ENCODE measurements around the gene ULK4. TPM values are rescaled to one million over a fixed set of nuclear protein-coding genes. Genes with fewer than 3 reads are reported as not detected.

ULK4 gene
- total and polyA plus RNA-seq, 2 of the 4 experiments (the other 2 are of a cell fraction) = 2.7 to 5.0 TPM

- no peak overlapping the region for H2AK5ac ChIP-seq (ENCODE audit: low read depth, low read length)
- no peak overlapping the region for H4K8ac ChIP-seq (ENCODE audit: low read depth in 2 of 2, low read length in 2 of 2)
- ATAC-seq (ENCODE audit: low read depth) (no peak), DNase-seq (no peak)
- WGBS, 2 experiments (ENCODE audit: extremely low coverage in 2 of 2, insufficient read length in 1 of 2) = 100% methylated on average over 1 of the region's 1 CpG; no CpG with 5 or more reads in 1 of the 2 experiments
- H3K36me3 ChIP-seq (ENCODE audit: control insufficient read depth, insufficient read depth, low read length) = no peaks in the 10 kb centered on the region
- H3K4me3 ChIP-seq (ENCODE audit: insufficient read depth, low read depth, low read length) = no peak overlapping the region
- H3K27ac ChIP-seq (ENCODE audit: insufficient read depth, low read length) = no peak overlapping the region
- no peak overlapping the region for H3K4ac ChIP-seq (ENCODE audit: low read depth, low read length)
- CTCF ChIA-PET = interaction anchor here (0.6 kb wide), 2 partner anchors 289 to 1735 kb away, joined by 3 to 4 read pairs; no protein-coding TSS in a partner anchor
- H4K91ac ChIP-seq (ENCODE audit: insufficient read depth, low read depth, low read length) = no peak overlapping the region
- H4K5ac ChIP-seq (ENCODE audit: low read depth, low read length) = no peak overlapping the region
- dilution Hi-C loops (cut with HindIII; ENCODE audit: low sequenced_read_pairs, unreplicated experiment) (no loop called here), in situ Hi-C loops (cut with MboI; ENCODE audit: low sequenced_read_pairs) (no loop called here), intact Hi-C loops (cut with micrococcal nuclease) (no loop called here)
- no peaks in the 10 kb centered on the region for H3K9me1 ChIP-seq (ENCODE audit: insufficient read depth, low read length)
- no peak overlapping the region for H3K14ac ChIP-seq (replicated peaks; ENCODE audit: low read depth, low read length)
- no peak overlapping the region for H3K56ac ChIP-seq (ENCODE audit: extremely low read depth, insufficient read depth, low read length)
- H3K9me3 ChIP-seq (ENCODE audit: control insufficient read depth, insufficient read depth, low read length) = no peaks in the 10 kb centered on the region
- H4K20me1 ChIP-seq (ENCODE audit: insufficient read depth, low read length) = no peaks in the 10 kb centered on the region
- no peaks in the 10 kb centered on the region for H3K79me1 ChIP-seq (ENCODE audit: low read depth in 1 of 2, low read length in 2 of 2)
- H2AFZ ChIP-seq (replicated peaks; ENCODE audit: low read length, poor library complexity) = no peak overlapping the region
- H2AK9ac ChIP-seq (replicated peaks; ENCODE audit: low read depth, low read length, poor library complexity) = no peak overlapping the region
- no peak overlapping the region for H3K9ac ChIP-seq (ENCODE audit: low read depth, low read length)
- H3K23ac ChIP-seq (ENCODE audit: low read depth, low read length) = no peak overlapping the region
- no peak overlapping the region for H2BK20ac ChIP-seq (ENCODE audit: low read depth, low read length)
- BruUV-seq (replicated peaks) = no TSS peak
- H2BK120ac ChIP-seq (ENCODE audit: low read depth, low read length) = no peak overlapping the region
- no peaks in the 10 kb centered on the region for H3K27me3 ChIP-seq (ENCODE audit: control insufficient read depth, insufficient read depth, low read length)
- no peak overlapping the region for H3K4me2 ChIP-seq (ENCODE audit: low read depth, low read length)
- TF ChIP-seq RCOR1 (IDR thresholded peaks at IDR 0.05; ENCODE audit: insufficient replicate concordance, low read length) = no peak
- no peak for TF ChIP-seq MAZ (IDR thresholded peaks at IDR 0.05; ENCODE audit: borderline replicate concordance, low read depth, low read length)
- TF ChIP-seq MXI1 (IDR thresholded peaks at IDR 0.05; ENCODE audit: borderline replicate concordance, low read depth, low read length) = no peak
- TF ChIP-seq BHLHE40 (IDR thresholded peaks at IDR 0.05; ENCODE audit: low read depth, low read length) = no peak
- no peak for TF ChIP-seq CHD1 (IDR thresholded peaks at IDR 0.05; ENCODE audit: low read depth, low read length)
- TF ChIP-seq ELK1 (IDR thresholded peaks at IDR 0.05; ENCODE audit: borderline replicate concordance, low read depth, low read length) = no peak
- TF ChIP-seq SMC3 (IDR thresholded peaks at IDR 0.05; ENCODE audit: low read depth, low read length) = no peak
- no peak for TF ChIP-seq CTCF (conservative IDR thresholded peaks at IDR 0.05; ENCODE audit: low read depth, low read length)
- TF ChIP-seq POLR2A (IDR thresholded peaks at IDR 0.05; ENCODE audit: low read depth, low read length) = no peak
- no peak for TF ChIP-seq USF2 (IDR thresholded peaks at IDR 0.05; ENCODE audit: low read depth, low read length)
- TF ChIP-seq FOS (IDR thresholded peaks at IDR 0.05; ENCODE audit: low read depth, low read length) = no peak
- no peak for TF ChIP-seq CEBPB (IDR thresholded peaks at IDR 0.05; ENCODE audit: low read depth, low read length)
- H2BK5ac ChIP-seq (ENCODE audit: low read depth, low read length, poor library complexity, severe bottlenecking) = no peak overlapping the region
- POLR2A ChIA-PET (ENCODE audit: unreplicated experiment) = no interaction called here
- no peak overlapping the region for H2BK15ac ChIP-seq (ENCODE audit: low read depth, low read length)
- H3K18ac ChIP-seq (ENCODE audit: low read depth, low read length) = no peak overlapping the region
- no peaks in the 10 kb centered on the region for H3K4me1 ChIP-seq (ENCODE audit: control insufficient read depth, insufficient read depth, low read length)
Measured at GRCh38 chr3:41912280-41912679, 49.6 kb downstream of the ULK4 start.
